NCI-H2196 (cell line): ENCODE results near the gene ZNF442.
"Not testable (repeated sequence)": the region's sequence is repeated elsewhere in the genome, so short reads cannot be mapped to it uniquely, and the experiment has no call there.

Source experiments
- DNase-seq: peaks from one replicate; lab custom pipeline; 2025; ENCODE audit not compliant: unreplicated experiment; lab: John Stamatoyannopoulos, UW

Gene ZNF442

DNA sequence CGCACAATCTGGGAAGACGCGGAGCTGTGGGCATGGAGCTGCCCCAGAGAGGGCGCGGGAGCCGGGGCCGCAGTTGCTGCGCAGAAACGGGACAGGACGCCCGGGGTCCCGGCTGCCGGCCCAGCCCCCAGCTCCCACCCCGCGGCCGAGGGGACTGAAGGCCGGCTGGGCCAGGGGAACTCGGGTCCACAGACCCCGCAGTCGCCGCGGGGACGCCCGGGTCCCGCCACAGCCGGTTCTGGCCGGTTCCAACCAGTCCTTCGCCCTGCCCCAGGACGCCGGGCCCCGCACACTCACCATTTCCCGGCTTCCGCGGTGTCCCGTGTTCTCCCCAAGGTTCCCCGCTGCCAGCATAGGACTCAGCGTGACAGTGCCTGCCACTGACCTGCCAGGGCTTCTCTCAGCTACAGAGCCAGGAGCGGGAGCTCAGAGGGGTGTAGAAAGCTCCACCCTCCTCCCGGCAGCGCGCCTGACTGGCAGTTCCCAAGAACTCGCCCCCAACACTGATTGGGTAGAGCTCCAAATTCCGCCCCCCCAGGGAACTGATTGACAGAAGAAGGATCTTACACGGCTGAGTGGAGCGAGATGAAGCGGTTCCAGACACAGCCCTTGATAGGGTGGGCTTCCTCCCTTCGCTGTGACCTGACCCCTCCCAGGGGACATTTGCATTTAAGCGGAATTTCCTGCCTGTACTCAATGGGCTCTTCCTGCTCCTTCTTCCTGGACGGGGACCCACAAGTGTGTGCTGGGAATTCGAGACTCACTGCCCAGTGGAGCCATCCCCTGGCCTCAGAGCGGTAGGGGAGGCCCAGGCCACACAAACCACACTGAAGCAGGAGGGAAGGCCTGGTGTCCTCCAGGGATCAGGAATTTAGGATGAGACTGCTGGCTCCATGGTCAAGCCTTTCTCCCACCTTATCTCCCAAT, at the start of gene ZNF442:
Gene ZNF442 (minus strand): TSS at position 448 of the 927 bp plus-strand sequence. CDS start 2,052 bp downstream, outside the sequence.
- peak; percentile 77 for DNase-seq

DNA sequence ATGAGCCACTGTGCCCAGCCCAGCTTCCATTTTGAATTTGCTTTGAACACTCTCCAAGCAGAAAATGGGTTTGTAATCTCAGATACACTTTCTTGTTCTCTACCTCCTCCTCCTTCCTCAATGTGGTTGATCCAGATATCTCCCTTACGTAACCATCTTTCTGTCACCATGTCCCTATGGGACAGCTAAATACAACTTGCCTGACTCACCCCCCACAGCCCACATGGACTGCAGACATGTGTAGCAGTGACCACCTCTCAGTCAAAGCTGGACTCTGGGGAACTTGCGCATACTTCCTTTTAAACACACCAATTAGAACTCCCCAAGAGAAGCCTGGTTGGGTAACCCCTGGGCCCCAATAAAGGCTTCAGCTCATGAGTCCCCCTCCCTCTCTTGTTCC, 46.4 kb upstream of the ZNF442 start:
- DNase-seq = no peak

DNA sequence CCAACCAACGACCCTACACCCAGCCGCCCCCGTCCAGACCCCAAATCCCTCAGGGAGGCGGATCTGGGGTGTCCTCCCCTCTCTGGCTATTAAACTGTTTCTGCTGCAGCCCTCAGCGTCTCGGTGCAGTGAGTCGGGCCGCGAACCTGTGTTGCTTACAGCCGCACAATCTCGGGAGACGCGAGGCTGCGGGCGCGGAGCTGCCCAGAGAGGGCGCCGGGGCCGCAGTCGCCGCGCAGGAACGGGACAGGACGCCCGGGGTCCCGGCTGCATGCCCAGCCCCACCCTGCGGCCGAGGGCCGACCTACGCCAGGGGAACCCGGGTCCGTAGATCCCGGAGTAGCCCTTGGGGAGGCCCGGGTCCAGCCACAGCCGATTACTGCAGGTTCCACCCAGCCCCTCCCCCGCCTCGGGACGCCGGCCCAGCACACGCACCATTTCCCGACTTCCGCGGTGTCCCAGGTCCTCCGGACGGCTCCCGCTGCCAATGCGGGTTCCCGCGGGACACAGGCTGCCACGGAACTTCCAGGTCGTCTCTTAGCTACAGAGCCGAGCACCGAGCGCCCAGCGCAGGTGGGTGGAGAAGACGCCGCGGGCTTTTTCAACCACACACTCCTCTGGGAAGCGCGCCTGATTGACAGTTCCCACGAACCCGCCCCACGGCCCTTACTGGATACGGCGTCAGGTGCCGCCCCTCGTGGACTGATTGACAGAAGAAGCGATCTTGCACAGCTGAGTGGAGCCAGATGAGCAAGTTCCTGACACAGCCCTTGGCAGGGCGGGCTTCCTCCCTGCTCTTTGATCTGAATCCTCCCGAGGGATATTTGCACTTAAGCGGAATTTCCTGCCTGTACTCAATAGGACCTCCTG, 35.4 kb upstream of the ZNF442 start, which contains the start of gene ZNF799:
Gene ZNF799 (minus strand): TSS at position 639 of the 870 bp plus-strand sequence. CDS start 201 bp downstream, at position 438.
- peak; percentile 94 for DNase-seq

DNA sequence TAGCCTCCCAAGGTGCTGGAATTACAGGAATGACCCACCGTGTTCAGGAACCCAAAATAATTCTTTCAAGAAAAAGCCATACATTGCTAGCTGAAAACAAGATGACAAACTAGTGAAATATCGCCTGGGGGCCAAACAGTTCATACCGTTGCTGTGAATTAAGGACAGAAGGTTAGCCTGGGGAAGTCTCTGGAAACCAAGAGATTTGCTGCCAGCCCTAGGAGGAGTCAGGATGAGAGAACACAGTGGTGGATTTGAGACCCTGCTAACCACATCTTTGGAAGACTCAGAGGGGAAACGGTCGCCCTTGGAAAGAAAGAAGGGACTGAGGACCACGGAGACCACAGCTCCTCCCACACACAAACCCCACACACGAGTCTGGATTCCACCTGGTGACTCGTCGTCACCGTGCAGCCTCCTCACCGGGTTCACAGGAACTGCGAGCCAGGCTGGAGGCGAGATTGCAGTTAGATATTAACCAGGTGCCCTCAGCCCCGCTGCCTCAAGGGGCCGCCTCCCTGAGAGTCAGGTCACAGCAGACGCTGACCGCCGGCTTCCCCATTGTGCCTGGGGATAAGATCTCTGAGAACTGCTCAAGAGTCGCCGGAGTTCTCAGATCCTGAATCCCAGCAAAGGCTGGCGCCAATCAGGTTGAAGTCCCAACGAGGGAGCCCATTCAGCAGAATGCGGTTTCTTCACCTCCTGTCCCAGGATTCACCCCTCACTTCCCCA, 34.6 kb upstream of the ZNF442 start:
- DNase-seq = not testable (repeated sequence)

DNA sequence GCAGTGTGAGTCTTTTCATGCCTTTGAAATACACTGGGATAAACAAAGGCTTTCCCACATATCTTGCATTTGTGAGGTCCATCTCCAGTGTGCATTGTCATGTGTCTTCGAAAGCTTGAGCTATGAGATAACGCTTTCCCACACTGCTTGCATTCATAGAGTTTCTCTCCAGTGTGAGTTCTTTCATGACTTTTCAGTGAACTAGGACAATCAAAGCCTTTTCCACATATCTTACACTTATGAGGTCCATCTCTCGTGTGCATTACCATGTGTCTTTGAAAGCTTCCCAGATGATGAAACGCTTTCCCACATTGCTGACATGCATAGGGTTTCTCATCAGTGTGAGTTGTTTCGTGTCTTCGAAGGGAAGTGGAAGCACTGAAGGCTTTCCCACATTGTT, 25.7 kb upstream of the ZNF442 start:
- not testable (repeated sequence) for DNase-seq

DNA sequence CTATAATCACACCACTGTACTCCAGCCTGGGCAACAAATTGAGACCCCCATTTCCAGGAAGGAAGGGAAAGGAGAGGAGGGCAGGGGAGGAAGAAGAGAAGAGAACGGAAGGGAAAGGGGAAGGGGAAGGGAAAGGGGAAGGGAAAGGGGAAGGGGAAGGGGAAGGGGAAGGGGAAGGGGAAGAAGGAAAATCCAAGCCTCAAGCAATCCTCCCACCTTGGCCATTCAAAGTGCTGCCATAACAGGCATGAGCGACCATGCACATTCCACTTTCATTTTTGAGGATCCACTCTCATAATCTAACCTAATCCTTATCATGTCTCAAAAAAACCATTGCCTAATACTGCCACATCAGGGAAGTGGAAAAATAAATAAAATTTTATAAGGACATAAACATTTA, 20.9 kb upstream of the ZNF442 start:
- DNase-seq = not testable (repeated sequence)

DNA sequence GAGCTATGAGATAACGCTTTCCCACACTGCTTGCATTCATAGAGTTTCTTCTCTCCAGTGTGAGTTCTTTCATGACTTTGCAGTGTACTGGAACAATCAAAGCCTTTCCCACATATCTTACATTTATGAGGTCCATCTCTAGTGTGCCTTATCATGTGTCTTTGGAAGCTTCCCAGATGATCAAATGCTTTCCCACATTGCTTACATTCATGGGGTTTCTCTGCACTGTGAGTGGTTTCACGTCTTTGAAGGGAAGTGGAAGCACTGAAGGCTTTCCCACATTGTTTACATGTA, 14.9 kb upstream of the ZNF442 start:
- DNase-seq = no peak

DNA sequence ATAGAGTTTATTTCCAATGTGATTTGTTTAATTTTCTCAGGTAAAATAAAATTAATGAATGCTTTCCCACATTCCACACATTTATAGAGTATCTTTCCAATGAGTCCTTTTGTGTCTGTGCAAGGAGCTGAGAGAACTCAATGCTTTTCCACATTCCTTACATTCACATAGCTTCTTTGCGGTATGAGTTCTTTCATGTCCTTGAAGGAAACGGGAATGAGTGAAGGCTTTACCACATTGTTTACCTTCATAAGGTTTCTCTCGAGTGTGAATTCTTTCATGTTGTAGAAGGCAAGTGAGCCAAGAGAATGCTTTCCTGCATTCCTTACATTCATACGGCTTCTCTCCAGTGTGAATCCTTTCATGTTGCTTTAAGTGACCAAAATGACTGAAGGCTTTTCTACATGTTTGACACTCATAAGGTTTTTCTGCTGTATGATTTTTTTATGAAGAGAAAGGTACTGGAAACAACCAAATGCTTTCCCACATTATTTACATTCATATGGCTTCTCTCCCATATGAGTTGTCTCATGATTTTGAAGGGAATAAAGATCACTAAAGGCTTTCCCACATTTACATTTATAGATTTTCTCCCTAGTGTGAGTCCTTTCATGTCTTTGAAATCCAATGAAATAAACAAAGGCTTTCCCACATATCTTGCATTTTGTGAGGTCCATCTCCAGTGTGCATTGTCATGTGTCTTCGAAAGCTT, 14.4 kb upstream of the ZNF442 start:
- no peak for DNase-seq

DNA sequence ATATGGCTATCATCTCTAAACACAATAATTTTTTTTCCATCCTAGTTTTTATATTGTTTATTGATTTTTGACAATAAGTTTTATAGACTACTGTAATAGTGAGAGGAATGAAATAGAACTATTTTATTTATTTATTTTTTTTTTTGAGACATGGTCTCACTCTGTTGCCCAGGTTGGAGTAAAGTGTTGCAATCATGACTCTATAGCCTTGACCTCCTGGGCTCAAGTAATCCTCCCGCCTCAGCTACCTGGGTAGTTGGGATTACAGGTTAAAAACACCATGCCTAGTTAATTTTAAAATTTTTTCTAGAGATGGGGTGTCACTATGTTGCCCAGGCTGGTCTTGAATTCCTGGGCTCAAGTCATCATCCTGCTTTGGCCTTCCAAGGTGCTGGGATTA, 8.5 kb upstream of the ZNF442 start:
- no peak for DNase-seq

DNA sequence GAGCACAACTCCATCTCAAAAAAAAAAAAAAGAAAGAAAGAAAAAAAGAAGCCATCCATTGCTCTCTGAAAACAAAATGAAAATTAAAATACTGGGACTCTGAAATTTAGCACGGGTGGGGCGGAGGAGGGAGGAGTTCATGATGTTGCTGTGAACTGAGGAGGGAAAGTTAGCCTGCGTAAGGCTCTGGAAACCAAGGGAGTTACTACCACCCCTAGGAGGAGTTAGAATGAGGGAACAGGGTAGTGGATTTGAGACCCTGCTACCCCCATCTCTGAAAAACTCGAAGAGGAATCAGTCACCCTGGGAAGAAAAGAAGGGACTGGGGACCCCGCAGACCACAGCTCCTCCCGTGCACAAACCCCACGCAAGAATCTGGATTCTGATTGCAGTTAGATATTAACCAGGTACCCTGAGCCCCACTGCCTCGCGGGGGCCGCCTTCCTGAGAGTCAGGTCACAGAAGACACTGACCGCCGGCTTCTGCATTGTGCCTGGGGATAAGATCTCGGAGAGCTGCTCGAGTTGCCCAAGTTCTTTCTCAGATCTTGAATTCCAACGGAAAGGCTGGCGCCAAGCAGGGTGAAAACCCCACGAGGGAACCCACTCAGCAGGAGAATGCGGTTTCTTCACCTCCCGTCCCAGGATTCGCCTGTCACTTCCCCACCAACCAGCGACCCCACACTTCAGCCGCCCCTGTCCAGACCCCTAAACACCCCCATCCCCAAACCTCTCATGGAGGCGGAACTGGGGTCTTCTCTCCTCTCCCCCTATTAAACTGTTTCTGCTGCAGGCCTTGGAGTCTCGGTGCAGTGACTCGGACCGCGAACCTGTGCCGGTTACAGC, 870 bp downstream of the ZNF442 start:
- no peak for DNase-seq

DNA sequence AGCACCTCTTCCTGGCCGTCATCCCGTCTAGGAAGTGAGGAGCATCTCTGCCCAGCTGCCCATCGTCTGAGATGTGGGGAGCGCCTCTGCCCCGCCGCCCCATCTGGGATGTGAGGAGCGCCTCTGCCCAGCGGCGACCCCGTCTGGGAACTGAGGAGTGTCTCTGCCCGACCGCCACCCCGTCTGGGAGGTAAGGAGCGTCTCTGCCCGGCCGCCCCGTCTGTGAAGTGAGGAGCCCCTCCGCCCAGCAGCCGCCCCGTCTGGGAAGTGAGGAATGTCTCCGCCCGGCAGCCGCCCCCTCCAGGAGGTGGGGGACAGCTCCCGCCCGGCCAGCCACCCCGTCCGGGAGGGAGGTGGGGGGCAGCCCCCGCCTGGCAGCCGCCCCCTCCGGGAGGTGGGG, 3.2 kb downstream of the ZNF442 start:
- not testable (repeated sequence) for DNase-seq

DNA sequence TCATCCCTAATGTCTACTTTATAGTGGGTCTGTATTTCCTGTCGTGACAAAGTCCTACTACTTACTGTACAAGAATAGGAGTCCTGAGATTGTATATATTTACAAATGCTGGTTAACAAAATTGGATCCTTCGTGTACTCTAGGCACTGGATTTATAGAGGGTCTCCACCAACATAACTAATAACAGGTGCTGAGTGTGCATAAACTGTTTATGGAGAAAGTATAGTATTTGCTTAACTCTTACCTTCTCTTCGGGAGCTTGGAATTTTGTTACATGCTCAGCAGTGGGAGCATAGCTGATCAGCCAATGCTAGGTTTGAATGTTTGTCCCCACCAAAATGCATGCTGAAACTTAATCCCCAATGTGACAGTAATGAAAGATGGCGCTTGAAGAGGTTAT, 12.1 kb downstream of the ZNF442 start:
- no peak for DNase-seq

DNA sequence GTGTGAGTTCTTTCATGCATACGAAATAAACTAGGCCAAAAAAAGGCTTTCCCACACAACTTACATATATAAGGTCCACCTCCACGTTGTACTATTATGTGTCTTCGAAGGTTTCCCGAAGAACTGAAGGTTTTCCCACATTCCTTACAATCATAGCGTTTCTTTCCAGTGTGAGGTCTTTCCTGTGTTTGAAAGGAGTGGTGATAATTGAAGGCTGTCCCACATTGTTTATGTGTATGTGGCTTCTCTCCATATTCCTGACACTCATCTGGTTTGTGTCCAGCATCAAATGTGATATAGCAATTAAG, 14.6 kb downstream of the ZNF442 start:
- DNase-seq = no peak

DNA sequence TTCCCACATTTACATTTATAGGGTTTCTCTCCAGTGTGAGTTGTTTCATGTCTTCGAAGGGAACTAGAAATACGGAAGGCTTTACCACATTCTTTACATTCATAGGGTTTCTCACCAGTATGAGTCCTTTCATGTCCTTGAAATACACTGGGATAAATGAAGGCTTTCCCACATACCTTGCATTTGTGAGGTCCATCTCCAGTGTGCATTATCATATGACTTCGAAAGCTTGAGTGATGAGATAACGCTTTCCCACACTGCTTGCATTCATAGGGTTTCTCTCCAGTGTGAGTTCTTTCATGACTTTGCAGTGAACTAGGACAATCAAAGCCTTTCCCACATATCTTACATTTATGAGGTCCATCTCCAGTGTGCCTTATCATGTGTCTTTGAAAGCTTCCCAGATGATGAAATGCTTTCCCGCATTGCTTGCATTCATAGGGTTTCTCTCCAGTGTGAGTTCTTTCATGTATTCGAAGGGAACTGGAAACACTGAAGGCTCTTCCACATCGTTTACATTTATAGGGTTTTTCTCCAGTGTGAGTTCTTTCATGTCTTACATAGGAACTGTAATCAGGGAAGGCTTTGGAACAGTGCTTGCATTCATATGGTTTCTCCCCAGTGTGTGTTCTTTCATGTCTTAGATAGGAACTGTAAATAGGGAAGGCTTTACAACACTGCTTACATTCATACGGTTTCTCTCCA, 15.1 kb downstream of the ZNF442 start:
- no peak for DNase-seq

DNA sequence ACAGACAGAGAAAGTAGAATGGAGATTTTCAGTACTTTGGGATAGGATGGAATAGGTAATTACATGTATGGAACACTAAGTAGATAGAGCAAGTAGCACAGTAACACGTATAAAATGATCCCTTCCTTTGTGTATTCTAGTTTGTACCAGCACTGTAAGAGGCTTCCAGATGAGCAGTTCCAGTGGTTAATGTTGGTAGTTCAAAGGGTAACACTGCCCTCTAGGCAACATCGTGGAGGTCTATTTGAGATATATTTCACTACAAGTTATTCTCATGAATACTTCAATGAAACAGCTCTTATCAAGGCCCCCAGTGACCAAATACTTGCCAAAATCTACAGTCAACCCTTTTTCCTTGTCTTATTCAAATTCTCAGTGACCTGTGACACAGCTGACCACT, 18.6 kb downstream of the ZNF442 start:
- no peak for DNase-seq

DNA sequence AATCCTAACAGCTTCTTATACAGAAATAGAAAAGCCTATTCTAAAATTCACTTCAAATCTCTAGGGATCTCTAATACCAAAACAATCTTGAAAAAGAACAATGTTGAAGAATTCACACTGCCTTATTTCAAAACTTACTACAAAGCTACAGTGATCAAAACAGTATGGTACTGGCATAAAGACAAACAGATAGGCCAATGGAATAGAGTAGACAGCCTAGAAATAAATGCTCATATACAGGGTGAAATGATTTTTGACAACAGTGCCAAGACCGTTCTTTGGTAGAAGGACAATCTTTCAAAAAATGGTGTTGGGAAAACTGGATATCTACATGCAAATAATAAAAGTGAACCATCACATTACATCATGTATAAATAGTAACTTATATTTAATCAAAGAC, 20.3 kb downstream of the ZNF442 start:
- DNase-seq = no peak

DNA sequence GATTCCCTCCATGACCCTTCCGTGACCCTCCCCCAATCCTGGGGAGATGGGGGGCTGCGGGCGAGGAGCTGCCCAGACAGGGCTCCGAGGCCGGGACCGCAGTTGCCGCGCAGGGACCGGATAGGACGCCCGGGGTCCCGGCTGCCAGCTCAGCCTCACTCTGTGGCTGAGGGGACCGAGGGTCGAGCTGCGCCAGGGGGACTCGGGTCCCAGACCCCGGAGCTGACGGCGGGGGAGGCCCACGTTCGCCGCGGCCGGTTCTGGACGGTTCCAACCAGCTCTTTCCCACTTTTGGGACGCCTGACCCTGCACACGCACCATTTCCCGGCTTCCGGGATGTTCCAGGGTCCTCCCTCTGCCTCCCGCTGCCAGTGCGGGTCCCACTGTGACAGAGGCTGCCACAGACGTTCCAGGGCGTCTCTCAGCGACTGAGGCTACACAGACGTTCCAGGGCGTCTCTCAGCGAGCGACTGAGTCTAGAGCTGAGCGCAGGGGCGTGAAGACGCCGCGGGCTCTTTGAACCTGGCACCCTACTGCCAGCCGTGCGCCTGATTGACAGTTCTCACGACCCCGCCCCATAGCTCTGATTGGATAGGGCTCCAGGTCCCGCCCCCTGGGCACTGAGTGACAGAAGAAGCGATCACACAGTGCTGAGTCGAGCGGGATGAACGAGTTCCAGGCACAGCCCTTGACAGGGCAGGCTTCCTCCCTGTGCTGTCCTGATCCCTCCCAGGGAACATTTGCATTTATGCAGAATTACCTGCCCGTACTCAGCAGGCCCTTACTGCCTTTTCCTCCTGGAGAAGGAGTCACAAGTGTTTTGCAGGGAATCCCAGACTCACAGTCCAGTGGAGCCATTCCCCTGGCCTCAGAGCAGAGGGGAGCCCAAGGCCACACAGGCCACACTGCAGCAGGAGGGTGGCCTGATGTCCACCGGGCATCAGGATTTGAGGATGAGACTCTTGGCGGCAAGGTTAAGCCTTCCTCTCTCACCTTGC, 32.0 kb downstream of the ZNF442 start, which contains the start of gene ZNF563:
Gene ZNF563 (minus strand): TSS at position 472 of the 998 bp plus-strand sequence. CDS start 151 bp downstream, at position 321.
- DNase-seq = peak; percentile 85
